GM19023 (cell line): Measurements from ENCODE around the gene ANKRD40.
"Not testable (repeated sequence)": the region's sequence is repeated elsewhere in the genome, so short reads cannot be mapped to it uniquely, and the experiment has no call there.

Source experiments
- ATAC-seq: cut with Tn5 transposase; IDR thresholded peaks from one replicate; pipeline ENCODE4 v1.9.1; 2021; ENCODE audit warnings: mild to moderate bottlenecking, moderate library complexity; ENCODE audit not compliant: unreplicated experiment

The ANKRD40 gene, protein sequence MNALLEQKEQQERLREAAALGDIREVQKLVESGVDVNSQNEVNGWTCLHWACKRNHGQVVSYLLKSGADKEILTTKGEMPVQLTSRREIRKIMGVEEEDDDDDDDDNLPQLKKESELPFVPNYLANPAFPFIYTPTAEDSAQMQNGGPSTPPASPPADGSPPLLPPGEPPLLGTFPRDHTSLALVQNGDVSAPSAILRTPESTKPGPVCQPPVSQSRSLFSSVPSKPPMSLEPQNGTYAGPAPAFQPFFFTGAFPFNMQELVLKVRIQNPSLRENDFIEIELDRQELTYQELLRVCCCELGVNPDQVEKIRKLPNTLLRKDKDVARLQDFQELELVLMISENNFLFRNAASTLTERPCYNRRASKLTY

GRCh38 chr17:50707289-50708049 is at the start of gene ANKRD40:
ANKRD40 (minus strand) TSS chr17:50707914; CDS start chr17:50707654, 260 bp downstream.
- ATAC-seq = peak; percentile 79

GRCh38 chr17:50754521-50754920 is 46.8 kb upstream of the ANKRD40 start:
- ATAC-seq = no peak

GRCh38 chr17:50749245-50749644 is 41.5 kb upstream of the ANKRD40 start:
- ATAC-seq = no peak

- ATAC-seq = no peak
These were observed 37.9 kb upstream of the ANKRD40 start for GRCh38 chr17:50745631-50746030.

GRCh38 chr17:50739098-50739497 is 31.4 kb upstream of the ANKRD40 start:
- ATAC-seq = no peak

DNA sequence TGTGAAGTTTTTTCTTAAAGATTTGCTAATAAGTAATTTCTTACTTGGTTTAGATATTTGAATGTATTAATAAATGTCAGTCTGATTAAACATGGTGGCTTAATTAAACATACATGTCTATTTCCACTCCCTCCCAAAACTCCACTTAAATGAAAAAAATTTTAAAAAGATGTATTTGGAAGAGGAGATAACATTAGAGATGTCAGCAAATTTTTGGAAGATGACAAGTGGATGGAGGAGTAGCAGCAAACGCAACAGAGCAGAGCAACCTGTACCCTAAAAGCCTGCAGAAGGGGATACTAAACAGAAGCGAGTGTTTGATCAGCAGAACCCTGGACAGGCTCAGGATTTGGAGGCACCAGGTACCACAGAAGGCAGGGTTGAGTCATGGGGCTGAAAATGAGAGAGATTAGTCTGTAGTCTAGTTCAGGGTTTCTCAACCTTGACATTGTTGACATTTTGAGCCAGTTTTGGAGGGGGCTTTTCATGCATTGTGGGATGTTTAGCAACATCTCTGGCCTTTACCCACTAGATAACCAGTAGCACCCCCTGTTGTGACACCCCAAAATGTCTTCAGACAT is 29.5 kb upstream of the ANKRD40 start:
- ATAC-seq = no peak

GRCh38 chr17:50735287-50735686 is 27.6 kb upstream of the ANKRD40 start:
- no peak for ATAC-seq

GRCh38 chr17:50731575-50732460 is 24.1 kb upstream of the ANKRD40 start:
- ATAC-seq = no peak

DNA sequence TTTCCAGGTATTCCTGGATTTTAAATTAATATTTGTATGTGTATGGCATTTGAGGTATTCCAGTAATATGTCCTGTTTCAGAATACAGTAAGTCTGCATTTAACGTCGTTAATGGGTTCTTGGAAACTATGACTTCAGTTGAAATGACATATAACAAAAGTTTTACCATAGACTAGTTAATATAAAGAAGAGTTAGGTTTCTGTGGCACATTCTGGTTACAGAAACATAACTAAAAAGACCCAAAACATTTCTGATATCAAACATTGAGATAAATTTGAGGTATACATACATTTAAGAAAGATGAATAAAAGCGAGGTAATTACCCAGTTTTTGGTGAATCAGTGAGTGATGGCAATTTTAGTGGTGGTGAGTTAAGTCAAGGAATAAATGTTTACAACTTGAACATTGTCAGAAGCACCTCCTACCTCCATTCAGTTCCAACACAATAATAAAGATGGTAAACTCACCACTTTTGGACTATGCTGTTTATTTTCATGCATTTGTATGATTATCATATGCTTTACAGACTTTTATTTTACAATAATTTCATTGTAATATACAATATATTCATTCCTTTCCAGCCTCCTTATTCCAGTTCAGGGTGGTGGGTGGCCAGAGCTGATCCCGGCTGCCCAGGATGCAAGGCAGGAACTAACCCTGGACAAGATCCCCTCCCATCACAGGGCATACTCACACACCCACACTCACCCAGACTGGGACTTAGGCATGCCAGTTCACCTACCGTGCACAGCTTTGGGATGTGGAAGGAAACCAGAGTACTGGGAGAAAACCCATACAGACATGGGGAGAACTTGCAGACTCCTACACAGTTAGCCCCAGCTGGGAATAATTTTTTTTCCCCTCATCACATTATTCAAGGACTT is 21.4 kb upstream of the ANKRD40 start:
- no peak for ATAC-seq

DNA sequence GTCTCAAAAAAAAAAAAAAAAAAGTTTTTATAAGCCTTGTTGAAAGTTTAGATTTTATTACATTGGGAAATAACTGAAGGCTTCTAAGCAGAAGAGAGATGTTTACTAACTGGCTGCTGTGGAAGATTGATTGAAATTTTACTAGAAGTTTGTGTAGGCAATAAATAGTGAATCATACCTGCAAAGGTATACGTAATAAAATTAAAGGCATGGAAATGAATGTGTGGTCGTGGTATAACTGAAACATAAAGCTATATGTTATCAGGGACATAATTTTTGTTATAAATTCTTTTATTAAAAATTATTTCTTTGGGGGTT is 20.4 kb upstream of the ANKRD40 start:
- no peak for ATAC-seq

DNA sequence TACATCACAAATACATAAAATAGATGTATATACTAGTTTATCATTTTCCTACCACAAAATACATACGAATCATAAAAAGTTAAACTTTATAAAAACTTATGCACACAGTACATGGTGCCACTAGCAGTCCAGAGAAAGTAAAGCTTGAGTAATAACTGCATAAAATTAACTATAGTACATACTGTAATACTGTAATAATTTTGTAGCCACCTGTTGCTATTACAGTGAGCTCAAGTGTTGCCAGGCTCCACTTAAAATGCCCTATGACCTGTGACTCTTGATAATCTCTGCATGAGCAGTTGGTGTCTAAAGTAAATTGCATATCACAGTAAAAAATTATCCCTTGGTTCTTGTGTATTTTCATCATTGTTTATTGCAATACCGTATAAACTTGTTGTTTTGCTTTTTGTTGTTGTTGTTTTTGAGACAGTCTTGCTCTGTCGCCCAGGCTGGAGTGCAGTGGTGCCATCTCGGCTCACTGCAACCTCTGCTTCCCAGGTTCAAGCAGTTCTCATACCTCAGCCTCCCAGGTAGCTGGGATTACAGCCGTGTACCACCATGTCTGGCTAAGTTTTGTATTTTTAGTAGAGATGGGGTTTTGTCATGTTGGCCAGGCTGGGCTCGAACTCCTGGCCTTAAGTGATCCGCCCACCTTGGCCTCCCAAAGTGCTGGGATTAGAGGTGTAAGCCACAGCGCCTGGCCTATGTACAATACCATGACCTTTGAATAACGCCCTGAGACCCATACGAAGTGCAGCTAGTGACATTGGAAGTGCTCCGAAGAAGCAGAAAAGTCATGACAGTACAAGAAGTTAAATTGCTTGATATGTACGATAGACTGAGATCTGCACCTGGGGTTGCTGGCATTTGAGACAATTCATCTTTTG is 18.3 kb upstream of the ANKRD40 start:
- ATAC-seq = no peak

- ATAC-seq = not testable (repeated sequence)
These were observed 16.9 kb upstream of the ANKRD40 start for GRCh38 chr17:50724622-50725021.

GRCh38 chr17:50722746-50723145 is 15.0 kb upstream of the ANKRD40 start:
- no peak for ATAC-seq

- no peak for ATAC-seq
These were observed 13.7 kb upstream of the ANKRD40 start for GRCh38 chr17:50721194-50722010.

- ATAC-seq = no peak
These were observed 12.4 kb upstream of the ANKRD40 start for GRCh38 chr17:50719924-50720794.

- ATAC-seq = peak; percentile 94
These were observed 11.6 kb upstream of the ANKRD40 start, which contains the start of gene LUC7L3 for GRCh38 chr17:50719144-50719923. LUC7L3 (plus strand) TSS chr17:50719603; CDS start chr17:50719733, 130 bp downstream.
